GM19468 (cell line): Measurements from ENCODE around the gene PHF10.

Experiments used
- ATAC-seq: cut with Tn5 transposase; IDR thresholded peaks from one replicate; pipeline ENCODE4 v1.9.1; 2021; ENCODE audit warnings: mild to moderate bottlenecking, moderate library complexity, moderate number of reproducible peaks; ENCODE audit not compliant: unreplicated experiment; ENCODE audit errors: extremely low read depth

PHF10 gene

DNA sequence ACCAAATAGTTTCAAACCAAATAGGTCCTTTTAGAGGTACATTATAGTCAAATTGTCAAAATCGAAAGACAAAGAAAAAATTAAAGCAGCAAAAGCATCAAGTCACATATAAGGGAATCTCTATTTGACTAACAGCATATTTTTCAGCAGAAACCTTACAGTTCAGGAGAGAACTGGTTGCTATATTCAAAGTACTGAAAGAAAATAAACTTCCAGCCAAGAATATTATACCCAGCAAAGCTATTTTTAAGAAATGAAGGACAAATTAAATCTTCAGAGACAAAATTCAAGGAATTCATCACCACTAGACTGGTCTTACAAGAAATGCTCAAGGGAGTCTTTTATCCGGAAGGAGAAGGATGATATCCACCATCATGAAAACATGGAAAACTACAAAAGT is 38.4 kb downstream of the PHF10 start:
- no peak for ATAC-seq

DNA sequence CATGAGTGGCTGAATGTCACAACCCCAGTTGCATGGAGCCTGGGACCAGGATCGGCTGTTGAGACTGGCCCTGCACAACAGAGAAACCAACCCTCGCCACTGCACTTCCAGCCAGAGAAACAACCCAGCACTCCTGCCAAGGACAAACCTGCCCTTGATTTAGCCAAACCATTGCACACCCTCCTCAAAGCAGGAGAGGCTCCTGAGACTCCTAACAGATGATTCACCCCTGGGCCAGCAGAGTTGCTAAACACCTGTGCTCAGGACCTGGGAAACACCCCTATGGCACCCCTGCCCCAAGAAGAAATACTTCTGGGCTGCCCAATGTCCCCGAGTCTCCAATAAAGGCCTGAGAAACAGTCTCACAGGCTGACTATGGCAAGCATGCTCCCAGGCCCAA is 40.2 kb downstream of the PHF10 start:
- ATAC-seq = no peak

- no peak for ATAC-seq
Observed at GRCh38 chr6:169678342-169678741, 46.0 kb downstream of the PHF10 start.

GRCh38 chr6:169677096-169677495 is 47.2 kb downstream of the PHF10 start:
- ATAC-seq = no peak

GRCh38 chr6:169675011-169675410 is 49.3 kb downstream of the PHF10 start:
- ATAC-seq = no peak

GRCh38 chr6:169671563-169671962 is 52.7 kb downstream of the PHF10 start:
- no peak for ATAC-seq

GRCh38 chr6:169669889-169670288 is 54.4 kb downstream of the PHF10 start:
- no peak for ATAC-seq

DNA sequence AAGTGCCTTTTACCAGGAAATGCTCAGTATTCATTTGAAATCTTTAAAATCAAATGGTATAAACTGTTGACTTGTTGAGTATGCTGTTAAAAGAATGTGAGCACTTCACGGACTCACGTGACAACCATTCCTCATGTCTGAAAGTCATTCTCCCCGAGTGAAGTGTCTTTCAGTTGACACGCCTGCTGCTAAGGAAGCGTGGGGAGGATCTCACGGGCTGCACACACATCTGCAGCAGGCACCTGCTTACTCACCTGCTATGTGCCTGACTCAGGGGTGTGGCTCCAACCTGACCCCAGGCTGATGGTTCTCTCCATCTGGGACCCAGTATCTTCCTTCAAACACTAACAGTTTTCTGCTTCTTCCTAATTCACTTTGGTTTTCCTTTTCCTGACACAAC is 55.2 kb downstream of the PHF10 start:
- no peak for ATAC-seq

GRCh38 chr6:169668203-169668847 is 56.0 kb downstream of the PHF10 start:
- ATAC-seq = no peak

DNA sequence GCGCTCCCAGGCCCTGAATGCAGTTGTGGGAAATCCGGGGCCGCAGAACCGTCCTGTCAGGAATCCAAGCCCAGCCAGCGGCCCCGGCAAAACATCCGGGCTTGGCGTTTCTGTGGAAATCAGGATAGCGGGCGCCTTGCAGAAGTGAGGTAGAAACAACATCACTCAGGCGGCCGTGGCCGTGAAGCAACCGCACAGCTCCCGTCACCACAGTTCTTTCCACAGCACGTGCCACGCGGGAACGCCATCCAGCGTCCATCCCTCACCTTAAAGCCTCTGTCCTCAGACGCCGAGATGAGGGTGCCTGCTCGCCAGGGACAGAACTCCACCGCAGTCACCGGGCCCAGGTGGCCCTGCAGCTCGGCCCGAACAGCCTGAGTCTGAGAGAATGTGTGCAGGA is 56.6 kb downstream of the PHF10 start:
- ATAC-seq = no peak

GRCh38 chr6:169666441-169666840 is 57.9 kb downstream of the PHF10 start:
- ATAC-seq = no peak

- no peak for ATAC-seq
Observed at GRCh38 chr6:169665289-169665688, 59.0 kb downstream of the PHF10 start.

DNA sequence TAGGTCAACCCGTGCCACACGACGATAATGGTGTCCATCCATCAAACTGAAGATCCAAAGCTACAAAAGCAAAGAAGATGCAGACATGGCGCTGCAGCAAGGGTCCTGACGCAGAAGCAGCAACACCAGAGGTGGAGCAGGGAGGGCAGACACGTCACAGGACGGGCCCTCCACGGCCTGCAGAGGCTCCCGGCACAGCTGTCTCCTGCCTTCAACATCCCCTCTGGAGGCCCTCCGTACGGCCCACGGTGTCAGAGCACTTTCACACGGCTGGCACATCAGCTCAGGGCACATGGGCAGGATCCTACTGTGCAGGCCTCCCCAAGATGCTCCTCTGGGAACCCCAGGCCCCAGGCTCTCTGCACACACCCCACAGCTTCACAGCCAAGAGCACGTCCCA is 60.1 kb downstream of the PHF10 start:
- no peak for ATAC-seq

DNA sequence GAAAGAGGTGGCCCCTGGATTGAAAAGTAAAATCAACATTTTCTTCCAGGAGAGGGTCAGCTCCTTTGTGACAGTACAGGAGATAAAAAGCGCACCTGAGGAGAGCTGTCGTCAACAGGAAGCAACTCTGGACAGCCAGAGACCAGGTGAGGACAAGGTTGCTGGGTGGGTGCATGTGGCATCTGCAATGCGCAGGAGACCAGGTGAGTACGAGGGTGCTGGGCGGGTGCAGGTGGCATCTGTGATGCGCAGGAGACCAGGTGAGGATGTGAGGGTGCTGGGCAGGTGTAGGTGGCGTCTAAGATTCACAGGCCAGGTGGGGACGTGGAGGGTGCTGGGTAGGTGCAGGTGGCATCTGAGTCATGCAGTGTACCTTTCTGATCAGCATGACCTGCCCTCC is 60.8 kb downstream of the PHF10 start:
- no peak for ATAC-seq

GRCh38 chr6:169661391-169661756 is 62.9 kb downstream of the PHF10 start:
- no peak for ATAC-seq

- ATAC-seq = no peak
Observed at GRCh38 chr6:169660751-169661390, 63.4 kb downstream of the PHF10 start.

GRCh38 chr6:169659820-169660610 is 64.3 kb downstream of the PHF10 start:
- ATAC-seq = no peak

DNA sequence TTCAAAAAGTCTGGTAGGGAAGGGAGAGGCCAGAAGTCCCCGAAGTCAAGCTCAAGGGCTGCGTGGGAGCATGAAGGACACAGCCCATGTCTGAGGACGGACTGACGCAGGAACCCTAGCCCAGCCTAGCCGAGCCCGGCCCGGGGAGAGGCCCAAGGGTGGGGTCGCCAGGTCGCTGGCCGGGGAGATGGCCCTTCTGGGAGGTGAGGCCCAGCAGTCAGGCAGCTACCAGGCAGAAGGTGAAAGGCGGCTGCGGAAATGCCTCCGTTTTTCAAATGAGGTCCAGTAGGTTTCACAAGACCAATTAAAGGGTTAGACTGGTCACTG is 67.1 kb downstream of the PHF10 start:
- ATAC-seq = no peak

GRCh38 chr6:169656546-169657283 is 67.6 kb downstream of the PHF10 start:
- no peak for ATAC-seq

- peak; percentile 48 for ATAC-seq
Observed at GRCh38 chr6:169654598-169655391, 69.5 kb downstream of the PHF10 start.
